DOHH2 (cell line): ENCODE measurements around the gene EPS8.

Experiments used
- CTCF ChIP-seq: fragments of 200-600 bp; sonication (generic); IDR thresholded peaks from one replicate; pipeline ENCODE4 v1.5.1; 2014; ENCODE audit warnings: antibody characterized with exemption, mild to moderate bottlenecking, low read depth, low read length; ENCODE audit not compliant: poor library complexity, severe bottlenecking
- EZH2phosphoT487 ChIP-seq: fragments of 200-600 bp; sonication (generic); IDR thresholded peaks from 2 replicates; pipeline ENCODE4 v1.6.1; 2017; ENCODE audit warnings: borderline replicate concordance, mild to moderate bottlenecking, antibody characterized with exemption, low read length, moderate library complexity, mixed read lengths

GRCh38 chr12:15794196-15794595 lies 5.0 kb upstream of the EPS8 start:
- TF ChIP-seq CTCF (no peak), EZH2phosphoT487 (no peak)
